Esophagus mucosa (tissue), 1 donor: ENCODE results near the gene NCAPD2. TPM values are rescaled to one million over a fixed set of nuclear protein-coding genes. Genes with fewer than 3 reads are reported as not detected.
"Not testable (repeated sequence)": the region's sequence is repeated elsewhere in the genome, so short reads cannot be mapped to it uniquely, and the experiment has no call there.

Source experiments
- ATAC-seq: fragments of 200-7000 bp; cut with Tn5 transposase; one replicate; pipeline ENCODE4 v1.9.1; 2020
- total RNA-seq: library from RNA; stranded (reverse); gene quantifications from one replicate; pipeline ENCODE4 v1.2.4, GENCODE V29; 2023
- donor health status: DM: yes; HTN: yes; CAD: no.

The NCAPD2 gene
- total RNA-seq, 1 donor from 2014 or later: 37.4 TPM

GRCh38 chr12:6465467-6466183, 28.3 kb upstream of the NCAPD2 start:
- ATAC-seq: peak; percentile 54

DNA sequence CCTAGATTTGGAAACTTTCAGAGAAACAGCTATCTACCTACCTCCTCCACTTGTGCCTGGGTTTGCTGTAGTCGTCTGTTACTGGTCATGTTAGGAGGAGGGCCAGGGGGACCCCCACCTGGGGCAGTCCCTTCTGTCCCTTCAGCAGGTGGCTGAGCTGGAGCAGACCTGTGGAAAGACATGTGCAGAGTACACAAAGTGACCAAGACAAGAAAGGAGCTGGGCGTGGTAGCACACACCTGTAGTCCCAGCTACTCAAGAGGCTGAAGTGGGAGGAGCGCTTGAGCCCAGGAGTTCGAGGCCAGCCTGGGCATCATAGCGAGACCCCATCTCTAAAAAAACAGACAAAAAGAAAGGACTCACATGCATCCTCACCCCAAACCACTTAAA, 27.7 kb upstream of the NCAPD2 start:
- no peak for ATAC-seq

DNA sequence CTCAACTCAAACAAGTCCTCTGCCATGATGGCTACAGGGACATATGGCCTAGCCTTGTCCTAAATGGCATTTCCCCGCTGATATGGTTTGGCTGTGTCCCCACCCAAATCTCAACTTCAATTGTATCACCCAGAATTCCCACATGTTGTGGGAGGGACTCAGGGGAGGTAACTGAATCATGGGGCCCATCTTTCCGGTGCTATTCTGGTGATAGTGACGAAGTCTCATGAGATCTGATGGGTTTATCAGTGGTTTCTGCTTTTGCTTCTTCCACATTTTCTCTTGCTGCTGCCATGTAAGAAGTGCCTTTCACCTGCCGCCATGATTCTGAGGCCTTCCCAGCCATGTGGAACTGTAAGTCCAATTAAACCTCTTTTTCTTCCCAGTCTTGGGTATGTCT, 27.2 kb upstream of the NCAPD2 start:
- ATAC-seq: not testable (repeated sequence)

GRCh38 chr12:6467571-6468282, 26.2 kb upstream of the NCAPD2 start:
- ATAC-seq: not testable (repeated sequence)

DNA sequence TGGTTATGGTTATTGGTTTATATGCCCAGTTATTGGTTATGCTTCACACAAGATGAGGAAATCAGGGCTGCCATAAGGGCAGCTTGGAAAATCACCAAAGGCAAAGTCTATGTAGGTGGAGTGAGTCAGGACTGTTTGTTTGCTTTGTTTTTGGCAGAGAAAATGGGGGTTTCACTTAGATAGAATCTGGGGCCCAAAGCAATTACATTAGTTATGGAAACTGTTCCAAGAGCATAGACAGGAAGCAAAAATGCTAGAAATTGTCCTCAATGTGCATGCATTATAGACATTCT, 25.7 kb upstream of the NCAPD2 start:
- no peak for ATAC-seq

DNA sequence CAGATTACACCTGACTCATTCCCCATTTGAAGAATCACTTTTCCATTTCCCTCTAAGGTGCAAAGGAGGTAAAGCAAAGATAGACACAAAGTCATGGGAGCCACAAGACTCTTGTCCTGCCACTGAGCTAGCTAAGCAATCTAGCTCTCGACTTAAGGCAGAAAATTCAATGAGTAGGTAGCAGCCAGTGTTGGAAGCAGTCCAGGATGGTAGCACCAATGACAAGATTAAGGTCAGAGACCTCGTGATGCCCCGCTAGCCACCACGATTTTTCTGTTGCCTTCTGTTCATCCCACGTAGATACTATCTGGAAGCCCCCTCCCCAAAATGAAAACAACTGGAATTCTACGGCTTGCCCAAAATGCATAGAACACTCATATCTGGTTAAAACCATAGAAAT, 24.8 kb upstream of the NCAPD2 start:
- no peak for ATAC-seq

- no peak for ATAC-seq
These were observed 24.1 kb upstream of the NCAPD2 start for GRCh38 chr12:6469609-6470374.

- ATAC-seq: peak; percentile 97
These were observed 23.3 kb upstream of the NCAPD2 start, which contains the start of gene VAMP1 for GRCh38 chr12:6470375-6471163. Gene VAMP1 (minus strand): TSS chr12:6470677. CDS start chr12:6470531, 146 bp downstream.

GRCh38 chr12:6471989-6472360, 21.9 kb upstream of the NCAPD2 start:
- no peak for ATAC-seq

- ATAC-seq: no peak
These were observed 21.4 kb upstream of the NCAPD2 start for GRCh38 chr12:6472491-6472890.

DNA sequence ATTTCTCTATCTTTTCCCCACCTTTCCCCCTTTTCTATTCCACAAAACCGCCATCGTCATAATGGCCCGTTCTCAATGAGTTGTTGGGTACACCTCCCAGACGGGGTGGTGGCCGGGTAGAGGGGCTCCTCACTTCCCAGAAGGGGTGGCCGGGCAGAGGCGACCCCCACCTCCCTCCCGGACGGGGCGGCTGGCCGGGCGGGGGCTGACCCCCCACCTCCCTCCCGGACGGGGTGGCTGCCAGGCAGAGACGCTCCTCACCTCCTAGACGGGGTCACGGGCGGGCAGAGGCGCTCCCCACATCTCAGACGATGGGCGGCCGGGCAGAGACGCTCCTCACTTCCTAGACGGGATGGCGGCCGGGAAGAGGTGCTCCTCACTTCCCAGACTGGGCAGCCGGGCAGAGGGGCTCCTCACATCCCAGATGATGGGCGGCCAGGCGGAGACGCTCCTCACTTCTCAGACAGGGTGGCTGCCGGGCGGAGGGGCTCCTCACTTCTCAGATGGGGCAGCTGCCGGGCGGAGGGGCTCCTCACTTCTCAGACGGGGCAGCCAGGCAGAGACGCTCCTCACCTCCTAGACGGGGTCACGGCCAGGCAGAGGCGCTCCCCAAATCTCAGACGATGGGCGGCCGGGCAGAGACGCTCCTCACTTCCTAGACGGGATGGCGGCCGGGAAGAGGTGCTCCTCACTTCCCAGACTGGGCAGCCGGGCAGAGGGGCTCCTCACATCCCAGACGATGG, 18.5 kb upstream of the NCAPD2 start:
- not testable (repeated sequence) for ATAC-seq

GRCh38 chr12:6476489-6476888, 17.4 kb upstream of the NCAPD2 start:
- ATAC-seq: no peak

GRCh38 chr12:6477601-6478377, 16.1 kb upstream of the NCAPD2 start:
- ATAC-seq: peak; percentile 15

GRCh38 chr12:6478416-6478815, 15.5 kb upstream of the NCAPD2 start:
- ATAC-seq: peak; percentile 32

DNA sequence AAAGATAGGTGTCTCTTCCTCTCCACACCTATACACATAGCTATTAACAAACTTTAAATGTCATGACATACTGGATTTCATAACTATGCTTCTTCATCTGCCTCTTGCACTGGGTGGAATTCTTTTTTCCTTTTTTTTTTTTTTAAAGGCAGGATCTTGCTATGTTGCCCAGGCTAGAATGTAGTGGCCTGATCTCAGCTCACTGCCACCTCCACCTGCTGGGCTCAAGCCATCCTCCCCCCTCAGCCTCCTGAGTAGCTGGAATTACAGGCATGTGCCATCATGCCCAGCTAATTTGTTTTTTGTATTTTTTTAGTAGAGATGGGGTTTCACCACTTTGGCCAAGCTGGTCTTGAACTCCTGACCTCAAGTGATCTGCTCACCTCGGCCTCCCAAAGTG, 5.7 kb upstream of the NCAPD2 start:
- ATAC-seq: no peak

DNA sequence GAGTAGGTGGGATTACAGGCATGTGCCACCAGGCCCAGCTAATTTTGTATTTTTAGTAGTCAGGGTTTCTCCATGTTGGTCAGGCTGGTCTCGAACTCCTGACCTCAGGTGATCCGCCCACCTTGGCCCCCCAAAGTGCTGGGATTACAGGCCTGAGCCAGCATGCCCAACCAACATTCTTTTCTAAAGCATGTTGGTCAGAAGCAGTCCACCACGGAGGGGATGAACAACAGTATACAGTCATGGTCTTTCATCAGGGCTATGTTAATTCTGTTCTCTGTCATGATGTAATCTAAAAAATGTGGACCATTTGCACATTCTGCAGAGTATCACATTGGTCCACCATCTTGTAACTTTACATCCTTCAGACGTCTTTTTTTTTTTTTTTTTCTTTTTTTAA, 4.5 kb upstream of the NCAPD2 start:
- ATAC-seq: no peak

- not testable (repeated sequence) for ATAC-seq
These were observed 3.2 kb upstream of the NCAPD2 start for GRCh38 chr12:6490673-6491072.

DNA sequence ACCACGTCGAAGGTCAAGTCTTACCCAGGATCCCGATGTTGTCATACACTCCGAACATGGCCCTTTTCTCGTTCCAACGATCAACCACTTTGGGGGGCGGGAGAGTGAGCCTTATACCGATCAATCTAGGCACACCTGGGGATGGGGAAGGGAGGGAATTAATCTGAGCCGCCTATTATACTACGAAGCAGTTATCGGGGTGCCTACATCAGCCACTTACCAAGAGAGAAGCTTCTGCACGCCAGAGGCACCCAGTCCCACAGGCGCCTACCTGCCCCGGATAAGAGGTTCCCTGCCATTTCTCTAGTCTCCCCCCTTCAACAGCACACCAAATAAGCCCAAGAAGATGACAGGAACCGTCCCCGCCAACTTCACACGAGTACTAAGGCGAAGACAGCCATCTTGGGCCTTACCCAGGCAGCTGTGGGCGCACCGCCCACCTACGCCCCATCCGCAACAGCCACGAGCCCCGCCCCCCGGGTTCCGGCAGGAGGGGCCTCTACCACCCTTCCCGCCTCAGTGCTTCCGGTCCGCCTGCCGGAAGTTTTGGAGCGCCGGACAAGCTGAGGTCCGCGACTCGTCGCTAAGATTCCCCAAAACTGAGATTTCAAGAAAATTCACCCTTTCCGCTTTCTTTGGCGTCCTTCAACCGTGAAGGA, 935 bp upstream of the NCAPD2 start, which contains the start of gene MRPL51:
TSS of gene MRPL51 (minus strand) at position 425 of the 659 bp plus-strand sequence. CDS start at position 299, 126 bp downstream.
- ATAC-seq: peak; percentile 95

DNA sequence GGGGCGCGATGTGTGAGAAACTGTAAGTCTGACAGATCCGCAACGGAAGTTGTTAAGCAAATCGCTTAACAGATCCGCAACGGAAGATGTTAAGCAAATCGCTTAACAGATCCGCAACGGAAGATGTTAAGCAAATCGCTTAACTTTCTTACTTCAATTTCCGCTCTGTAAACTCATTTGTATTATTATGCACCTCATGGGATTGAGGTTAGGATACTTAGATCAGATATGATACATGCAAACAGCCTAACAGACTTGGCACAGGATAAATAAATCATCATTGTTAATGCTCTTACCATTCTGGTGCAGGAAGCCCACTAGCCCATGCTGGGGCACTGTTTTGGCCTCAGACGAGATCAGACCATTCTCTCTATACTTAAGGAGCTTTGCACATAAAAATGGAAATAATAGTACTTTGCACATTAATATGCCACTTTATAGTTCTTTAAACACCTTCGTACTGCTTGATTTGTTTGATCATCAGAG, 399 bp downstream of the NCAPD2 start:
- no peak for ATAC-seq

GRCh38 chr12:6494968-6495367, 1.1 kb downstream of the NCAPD2 start:
- ATAC-seq: no peak
